Neural progenitor cell (in vitro differentiated cells): Measurements from ENCODE around the gene GPR39.

Experiments used
- EZH2 ChIP-seq: fragments of 200-600 bp; sonication (generic); IDR thresholded peaks from 2 replicates; pipeline ENCODE4 v1.6.1; 2017; ENCODE audit warnings: antibody characterized with exemption, mild to moderate bottlenecking, moderate library complexity
- EZH2phosphoT487 ChIP-seq: fragments of 200-600 bp; sonication (generic); IDR thresholded peaks from 2 replicates; pipeline ENCODE4 v1.6.1; 2017; ENCODE audit warnings: antibody characterized with exemption
- TF ChIP-seq, protein P1 (sequence below): fragments of 200-600 bp; sonication (generic); IDR thresholded peaks from 2 replicates; pipeline ENCODE4 v1.5.1; 2017; ENCODE audit warnings: antibody characterized with exemption, mild to moderate bottlenecking

DNA sequence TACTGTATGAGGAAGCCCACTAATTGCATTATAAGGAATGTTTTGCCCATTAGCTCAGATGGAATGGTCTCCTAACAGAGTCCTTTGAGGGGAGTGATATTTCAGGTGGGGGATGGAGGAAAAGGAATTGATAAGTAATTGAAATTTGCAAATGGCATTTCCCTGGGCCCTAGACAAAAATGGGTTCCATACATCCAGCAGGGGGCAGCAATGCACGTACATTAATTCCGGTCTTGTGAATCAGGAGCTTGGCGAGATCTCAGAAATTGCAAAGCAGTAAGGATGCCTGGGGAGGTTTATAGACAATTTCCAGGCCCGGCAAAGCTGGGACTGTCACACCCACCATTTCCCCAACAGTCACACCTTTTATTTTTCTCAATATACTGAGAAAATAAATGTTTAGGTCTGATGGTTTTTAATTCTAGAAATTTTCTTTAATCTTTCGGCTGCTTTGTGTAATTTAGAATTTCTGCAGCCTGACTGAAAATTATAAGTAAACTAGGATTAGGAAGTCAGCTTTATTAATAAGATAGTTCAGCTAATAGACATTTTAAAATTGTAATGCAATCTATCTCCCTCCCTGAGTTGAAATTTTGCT is 130.6 kb downstream of the GPR39 start:
- TF ChIP-seq, protein P1, sequence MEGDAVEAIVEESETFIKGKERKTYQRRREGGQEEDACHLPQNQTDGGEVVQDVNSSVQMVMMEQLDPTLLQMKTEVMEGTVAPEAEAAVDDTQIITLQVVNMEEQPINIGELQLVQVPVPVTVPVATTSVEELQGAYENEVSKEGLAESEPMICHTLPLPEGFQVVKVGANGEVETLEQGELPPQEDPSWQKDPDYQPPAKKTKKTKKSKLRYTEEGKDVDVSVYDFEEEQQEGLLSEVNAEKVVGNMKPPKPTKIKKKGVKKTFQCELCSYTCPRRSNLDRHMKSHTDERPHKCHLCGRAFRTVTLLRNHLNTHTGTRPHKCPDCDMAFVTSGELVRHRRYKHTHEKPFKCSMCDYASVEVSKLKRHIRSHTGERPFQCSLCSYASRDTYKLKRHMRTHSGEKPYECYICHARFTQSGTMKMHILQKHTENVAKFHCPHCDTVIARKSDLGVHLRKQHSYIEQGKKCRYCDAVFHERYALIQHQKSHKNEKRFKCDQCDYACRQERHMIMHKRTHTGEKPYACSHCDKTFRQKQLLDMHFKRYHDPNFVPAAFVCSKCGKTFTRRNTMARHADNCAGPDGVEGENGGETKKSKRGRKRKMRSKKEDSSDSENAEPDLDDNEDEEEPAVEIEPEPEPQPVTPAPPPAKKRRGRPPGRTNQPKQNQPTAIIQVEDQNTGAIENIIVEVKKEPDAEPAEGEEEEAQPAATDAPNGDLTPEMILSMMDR = peak; percentile 85
- TF ChIP-seq EZH2phosphoT487 = no peak
- no peak for TF ChIP-seq EZH2
